Subcutaneous adipose tissue (tissue), 4 donors: ENCODE measurements around the gene MMEL1. TPM values are rescaled to one million over a fixed set of nuclear protein-coding genes. Genes with fewer than 3 reads are reported as not detected.

ENCODE experiments used
- total RNA-seq, 4 donors: library from RNA; depleted of rRNA; stranded (reverse); fragments of >200 nt; gene quantifications; one replicate each; pipeline ENCODE4 v1.1.0, GENCODE V29; 2016
- TF ChIP-seq, protein P1 (sequence below): fragments of 450-650 bp; IDR thresholded peaks from one replicate; pipeline ENCODE4 v1.5.1; 2016; ENCODE audit warnings: low read depth, mild to moderate bottlenecking, control low read depth, antibody characterized with exemption, moderate library complexity

The MMEL1 gene
- total RNA-seq, 4 donors from 2014 or later, result 1.3 to 4.0 TPM; not detected in 2

- TF ChIP-seq, protein P1, sequence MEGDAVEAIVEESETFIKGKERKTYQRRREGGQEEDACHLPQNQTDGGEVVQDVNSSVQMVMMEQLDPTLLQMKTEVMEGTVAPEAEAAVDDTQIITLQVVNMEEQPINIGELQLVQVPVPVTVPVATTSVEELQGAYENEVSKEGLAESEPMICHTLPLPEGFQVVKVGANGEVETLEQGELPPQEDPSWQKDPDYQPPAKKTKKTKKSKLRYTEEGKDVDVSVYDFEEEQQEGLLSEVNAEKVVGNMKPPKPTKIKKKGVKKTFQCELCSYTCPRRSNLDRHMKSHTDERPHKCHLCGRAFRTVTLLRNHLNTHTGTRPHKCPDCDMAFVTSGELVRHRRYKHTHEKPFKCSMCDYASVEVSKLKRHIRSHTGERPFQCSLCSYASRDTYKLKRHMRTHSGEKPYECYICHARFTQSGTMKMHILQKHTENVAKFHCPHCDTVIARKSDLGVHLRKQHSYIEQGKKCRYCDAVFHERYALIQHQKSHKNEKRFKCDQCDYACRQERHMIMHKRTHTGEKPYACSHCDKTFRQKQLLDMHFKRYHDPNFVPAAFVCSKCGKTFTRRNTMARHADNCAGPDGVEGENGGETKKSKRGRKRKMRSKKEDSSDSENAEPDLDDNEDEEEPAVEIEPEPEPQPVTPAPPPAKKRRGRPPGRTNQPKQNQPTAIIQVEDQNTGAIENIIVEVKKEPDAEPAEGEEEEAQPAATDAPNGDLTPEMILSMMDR, result no peak
Measured at GRCh38 chr1:2556678-2557481, 75.9 kb downstream of the MMEL1 start.

- TF ChIP-seq, protein P1, result no peak
Measured at GRCh38 chr1:2556277-2556677, 76.5 kb downstream of the MMEL1 start, which contains the start of gene TNFRSF14. Gene TNFRSF14 (plus strand): TSS chr1:2556371. CDS start chr1:2556665, 294 bp downstream.

- TF ChIP-seq, protein P1, result no peak
Measured at GRCh38 chr1:2555634-2556276, 77.1 kb downstream of the MMEL1 start.

- TF ChIP-seq, protein P1, result no peak
Measured at GRCh38 chr1:2554621-2555387, 78.0 kb downstream of the MMEL1 start.

DNA sequence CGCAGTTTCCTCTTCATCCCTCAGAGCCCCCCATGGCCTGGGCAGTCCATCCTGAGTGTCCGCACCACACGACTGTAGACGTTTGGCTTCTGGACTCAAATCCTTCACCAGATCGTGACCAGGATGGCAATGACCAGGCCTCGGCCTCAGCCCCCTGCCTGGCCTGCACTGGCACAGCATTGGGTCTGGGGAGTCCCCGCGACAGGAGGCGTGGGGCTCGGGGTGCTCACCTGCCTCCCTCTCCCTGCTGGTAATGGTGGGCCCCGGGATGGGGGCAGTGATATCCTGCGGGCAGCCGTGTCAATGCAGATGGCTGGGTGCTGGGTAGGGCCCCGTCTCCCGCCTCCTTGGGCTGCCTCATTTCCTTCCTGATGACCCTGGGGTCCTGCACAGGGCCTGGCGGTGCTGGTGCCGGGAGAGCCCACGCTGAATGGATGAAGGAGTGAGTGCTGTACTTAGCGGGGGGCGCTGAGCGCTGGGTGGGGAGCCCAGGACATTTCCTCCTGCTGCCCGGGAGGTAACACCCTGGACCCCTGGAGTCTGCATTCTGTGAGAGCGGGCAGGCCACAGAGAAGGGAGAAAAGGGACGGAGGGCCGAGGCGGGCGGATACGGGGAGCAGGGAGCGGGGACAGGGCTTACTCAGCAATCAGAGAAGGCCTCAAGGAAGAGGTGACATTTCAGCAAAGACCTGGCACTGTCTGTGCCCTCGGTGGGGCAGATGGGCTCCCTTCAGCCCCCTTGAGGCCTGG lies 78.8 kb downstream of the MMEL1 start:
- TF ChIP-seq, protein P1, result no peak

GRCh38 chr1:2552189-2552588 lies 80.6 kb downstream of the MMEL1 start:
- TF ChIP-seq, protein P1, result no peak
